Neural progenitor cell (in vitro differentiated cells): ENCODE measurements around the gene NLRP3.

Experiments used
- EZH2 ChIP-seq: fragments of 200-600 bp; sonication (generic); IDR thresholded peaks from 2 replicates; pipeline ENCODE4 v1.6.1; 2017; ENCODE audit warnings: antibody characterized with exemption, mild to moderate bottlenecking, moderate library complexity
- EZH2phosphoT487 ChIP-seq: fragments of 200-600 bp; sonication (generic); IDR thresholded peaks from 2 replicates; pipeline ENCODE4 v1.6.1; 2017; ENCODE audit warnings: antibody characterized with exemption
- TF ChIP-seq, protein P1 (sequence below): fragments of 200-600 bp; sonication (generic); IDR thresholded peaks from 2 replicates; pipeline ENCODE4 v1.5.1; 2017; ENCODE audit warnings: antibody characterized with exemption, mild to moderate bottlenecking

DNA sequence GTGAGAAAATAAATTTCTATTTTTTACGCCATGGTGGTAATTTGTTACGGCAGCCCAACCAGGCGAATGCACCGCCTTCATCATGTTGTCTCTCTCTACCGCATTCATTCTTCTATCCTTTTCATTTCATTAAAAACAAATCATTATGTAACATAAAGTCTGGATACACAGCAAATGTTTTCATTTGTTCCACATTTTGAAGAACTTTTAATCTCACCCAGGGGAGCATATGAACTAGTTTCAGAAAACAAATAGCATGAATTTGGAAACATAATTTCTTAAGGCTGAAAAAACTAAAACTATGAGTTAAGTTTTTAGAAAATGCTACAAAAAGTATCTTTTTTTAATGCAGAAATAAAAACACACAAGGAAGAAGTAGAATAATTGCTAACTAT, 53.2 kb downstream of the NLRP3 start:
- TF ChIP-seq, protein P1, sequence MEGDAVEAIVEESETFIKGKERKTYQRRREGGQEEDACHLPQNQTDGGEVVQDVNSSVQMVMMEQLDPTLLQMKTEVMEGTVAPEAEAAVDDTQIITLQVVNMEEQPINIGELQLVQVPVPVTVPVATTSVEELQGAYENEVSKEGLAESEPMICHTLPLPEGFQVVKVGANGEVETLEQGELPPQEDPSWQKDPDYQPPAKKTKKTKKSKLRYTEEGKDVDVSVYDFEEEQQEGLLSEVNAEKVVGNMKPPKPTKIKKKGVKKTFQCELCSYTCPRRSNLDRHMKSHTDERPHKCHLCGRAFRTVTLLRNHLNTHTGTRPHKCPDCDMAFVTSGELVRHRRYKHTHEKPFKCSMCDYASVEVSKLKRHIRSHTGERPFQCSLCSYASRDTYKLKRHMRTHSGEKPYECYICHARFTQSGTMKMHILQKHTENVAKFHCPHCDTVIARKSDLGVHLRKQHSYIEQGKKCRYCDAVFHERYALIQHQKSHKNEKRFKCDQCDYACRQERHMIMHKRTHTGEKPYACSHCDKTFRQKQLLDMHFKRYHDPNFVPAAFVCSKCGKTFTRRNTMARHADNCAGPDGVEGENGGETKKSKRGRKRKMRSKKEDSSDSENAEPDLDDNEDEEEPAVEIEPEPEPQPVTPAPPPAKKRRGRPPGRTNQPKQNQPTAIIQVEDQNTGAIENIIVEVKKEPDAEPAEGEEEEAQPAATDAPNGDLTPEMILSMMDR: no peak
- TF ChIP-seq EZH2phosphoT487 (no peak), EZH2 (no peak)
